Stimulated activated CD4-positive, alpha-beta T cell treated with anti-CD3 and anti-CD28 coated beads, Interleukin-2, amount 100 ng/mL, for 24 hours (primary cell): ENCODE measurements around the gene SOBP.

Experiments used
- DNase-seq, 2 donors: peaks; one replicate each; pipeline ENCODE4 v3.0.0-alpha.2; 2020

SOBP gene

GRCh38 chr6:107699254-107699653, 209.3 kb downstream of the SOBP start:
- no peak for DNase-seq

- DNase-seq = no peak
Measured at GRCh38 chr6:107699697-107700325, 209.9 kb downstream of the SOBP start.

- no peak for DNase-seq
Measured at GRCh38 chr6:107703606-107704005, 213.7 kb downstream of the SOBP start.

- DNase-seq = no peak
Measured at GRCh38 chr6:107704347-107705013, 214.6 kb downstream of the SOBP start.

- DNase-seq = no peak
Measured at GRCh38 chr6:107706516-107707115, 216.7 kb downstream of the SOBP start.

GRCh38 chr6:107707346-107708275, 217.7 kb downstream of the SOBP start:
- DNase-seq = no peak

GRCh38 chr6:107708435-107708834, 218.5 kb downstream of the SOBP start:
- DNase-seq = no peak

- no peak for DNase-seq
Measured at GRCh38 chr6:107709341-107709740, 219.4 kb downstream of the SOBP start.
